Measurements from ENCODE around the gene CFDP1. TPM values are rescaled to one million over a fixed set of nuclear protein-coding genes. Genes with fewer than 3 reads are reported as not detected.

The CFDP1 gene
- total and polyA plus RNA-seq, 2 of the 13 experiments (the other 11 are each of a cell fraction or from before 2014, with no cell fraction given), result 78.6 to 153 TPM

GRCh38 chr16:75256696-75257343, 176.5 kb downstream of the CFDP1 start (continued):
- TF ChIP-seq UBTF (CRISPR knock-in tag; IDR thresholded peaks at IDR 0.05) (0 out of 2 replicates have a peak, but pooled peaks have one; percentile 0), ZNF747 (CRISPR knock-in tag; IDR thresholded peaks at IDR 0.05; ENCODE audit: borderline replicate concordance) (no peak), ZNF576 (CRISPR knock-in tag; IDR thresholded peaks at IDR 0.05) (peak; percentile 54; the same call in 1 of the 2 replicates), JUN (CRISPR knock-in tag; IDR thresholded peaks at IDR 0.05) (no peak), ZNF772 (CRISPR knock-in tag; IDR thresholded peaks at IDR 0.05) (no peak), MEF2D (CRISPR knock-in tag; IDR thresholded peaks at IDR 0.05) (no peak), GABPB1 (CRISPR knock-in tag; IDR thresholded peaks at IDR 0.05) (no peak), ZMYM4 (CRISPR knock-in tag; IDR thresholded peaks at IDR 0.05) (no peak), SSRP1 (CRISPR knock-in tag; IDR thresholded peaks at IDR 0.05) (no peak), EED (CRISPR knock-in tag; IDR thresholded peaks at IDR 0.05) (0 out of 2 replicates have a peak, but pooled peaks have one; percentile 23), ZNF687 (CRISPR knock-in tag; IDR thresholded peaks at IDR 0.05) (0 out of 2 replicates have a peak, but pooled peaks have one; percentile 16), ZNF20 (CRISPR knock-in tag; IDR thresholded peaks at IDR 0.05) (no peak), ZNF414 (CRISPR knock-in tag; IDR thresholded peaks at IDR 0.05) (no peak), ZNF776 (CRISPR knock-in tag; IDR thresholded peaks at IDR 0.05) (0 out of 2 replicates have a peak, but pooled peaks have one; percentile 5), NCOA2 (CRISPR knock-in tag; IDR thresholded peaks at IDR 0.05) (no peak), DMTF1 (CRISPR knock-in tag; IDR thresholded peaks at IDR 0.05) (no peak), RBM22 (optimal IDR thresholded peaks at IDR 0.05; ENCODE audit: low read length) (peak; percentile 31), ZNF652 (CRISPR knock-in tag; IDR thresholded peaks at IDR 0.05; ENCODE audit: borderline replicate concordance, low read depth) (no peak), PCBP1 (IDR thresholded peaks at IDR 0.05; ENCODE audit: borderline replicate concordance, low read depth, low read length) (0 out of 2 replicates have a peak, but pooled peaks have one; percentile 42)

All from HepG2 (cell line).